ENCODE data around the gene RHBDL1.

The RHBDL1 gene

GRCh38 chr16:694863-695354 is 19.4 kb downstream of the RHBDL1 start:
- H3K4me2 ChIP-seq (ENCODE audit: low read depth, low read length, poor library complexity, severe bottlenecking): peak overlapping the region; percentile 37
- H2AFZ ChIP-seq (ENCODE audit: low read depth, low read length, severe bottlenecking): no peak overlapping the region
- no peaks in the 10 kb centered on the region for H3K9me3 ChIP-seq (ENCODE audit: insufficient read depth, low read length)
- no peak overlapping the region for H3K9ac ChIP-seq (ENCODE audit: low read length)
- no peaks in the 10 kb centered on the region for H3K27me3 ChIP-seq (ENCODE audit: low read length)
- no peak for TF ChIP-seq CTCF (IDR thresholded peaks at IDR 0.05; ENCODE audit: insufficient read depth, low read length, poor library complexity, severe bottlenecking)
- TF ChIP-seq EZH2phosphoT487 (conservative IDR thresholded peaks at IDR 0.05; ENCODE audit: low read length): no peak
- H3K27ac ChIP-seq (ENCODE audit: low read depth, low read length): no peak overlapping the region
- no peaks in the 10 kb centered on the region for H3K36me3 ChIP-seq (ENCODE audit: low read length)
- H4K20me1 ChIP-seq (ENCODE audit: low read depth, low read length): no peaks in the 10 kb centered on the region
- no peaks in the 10 kb centered on the region for H3K9me2 ChIP-seq (replicated peaks; ENCODE audit: insufficient read depth, low read length)
- 0 out of 2 replicates have a peak, but pooled peaks cover 3% of the 10 kb centered on the region for H3F3A ChIP-seq (ENCODE audit: insufficient read depth)
- no peak overlapping the region for H3K4me3 ChIP-seq (ENCODE audit: insufficient read depth, low read length, poor library complexity, severe bottlenecking)
- no peaks in the 10 kb centered on the region for H3K79me2 ChIP-seq (ENCODE audit: insufficient read depth, low read length)

- Histone ChIP-seq H3K27me3 (ENCODE audit: low read length) (no peaks in the 10 kb centered on the region), H3K4me2 (ENCODE audit: low read depth, low read length, poor library complexity, severe bottlenecking) (peak overlapping the region; percentile 41), H3K79me2 (ENCODE audit: insufficient read depth, low read length) (no peaks in the 10 kb centered on the region), H3F3A (ENCODE audit: insufficient read depth) (0 out of 2 replicates have a peak, but pooled peaks cover 3% of the 10 kb centered on the region), H3K27ac (ENCODE audit: low read depth, low read length) (no peak overlapping the region), H3K9ac (ENCODE audit: low read length) (no peak overlapping the region), H2AFZ (ENCODE audit: low read depth, low read length, severe bottlenecking) (no peak overlapping the region), H3K36me3 (ENCODE audit: low read length) (no peaks in the 10 kb centered on the region), H3K4me3 (ENCODE audit: insufficient read depth, low read length, poor library complexity, severe bottlenecking) (no peak overlapping the region), H4K20me1 (ENCODE audit: low read depth, low read length) (no peaks in the 10 kb centered on the region), H3K9me3 (ENCODE audit: insufficient read depth, low read length) (no peaks in the 10 kb centered on the region), H3K9me2 (replicated peaks; ENCODE audit: insufficient read depth, low read length) (no peaks in the 10 kb centered on the region)
- no peak for TF ChIP-seq EZH2phosphoT487 (conservative IDR thresholded peaks at IDR 0.05; ENCODE audit: low read length)
- TF ChIP-seq CTCF (IDR thresholded peaks at IDR 0.05; ENCODE audit: insufficient read depth, low read length, poor library complexity, severe bottlenecking): no peak
Measured at GRCh38 chr16:695355-696089, 20.1 kb downstream of the RHBDL1 start.

GRCh38 chr16:698911-699671 is 23.6 kb downstream of the RHBDL1 start:
- Histone ChIP-seq H3K27ac (ENCODE audit: low read depth, low read length) (no peak overlapping the region), H3K9me3 (ENCODE audit: insufficient read depth, low read length) (no peaks in the 10 kb centered on the region), H2AFZ (ENCODE audit: low read depth, low read length, severe bottlenecking) (no peak overlapping the region), H3K9me2 (replicated peaks; ENCODE audit: insufficient read depth, low read length) (no peaks in the 10 kb centered on the region), H3K27me3 (ENCODE audit: low read length) (no peaks in the 10 kb centered on the region), H3K79me2 (ENCODE audit: insufficient read depth, low read length) (no peaks in the 10 kb centered on the region), H3K36me3 (ENCODE audit: low read length) (no peaks in the 10 kb centered on the region), H3F3A (ENCODE audit: insufficient read depth) (no peaks in the 10 kb centered on the region), H4K20me1 (ENCODE audit: low read depth, low read length) (no peaks in the 10 kb centered on the region), H3K4me3 (ENCODE audit: insufficient read depth, low read length, poor library complexity, severe bottlenecking) (no peak overlapping the region), H3K4me2 (ENCODE audit: low read depth, low read length, poor library complexity, severe bottlenecking) (no peak overlapping the region), H3K9ac (ENCODE audit: low read length) (no peak overlapping the region)
- TF ChIP-seq EZH2phosphoT487 (conservative IDR thresholded peaks at IDR 0.05; ENCODE audit: low read length) (no peak), CTCF (IDR thresholded peaks at IDR 0.05; ENCODE audit: insufficient read depth, low read length, poor library complexity, severe bottlenecking) (no peak)

Measured in SU-DHL-6 (cell line).